Skeletal muscle cell (primary cell): ENCODE data around the gene OSTM1.
A peak's percentile ranks its signal among the peaks of the same experiment; 100 is the strongest.

Experiments
- DNase-seq: peaks from one replicate; pipeline ENCODE4 v3.0.0-alpha.2; 2010; ENCODE audit warnings: low read depth
- H3K4me3 ChIP-seq: 2 replicates; pipeline ENCODE4 v1.5.1; 2011; ENCODE audit warnings: low read depth, mild to moderate bottlenecking, control low read depth, low read length, moderate library complexity

The OSTM1 gene, protein sequence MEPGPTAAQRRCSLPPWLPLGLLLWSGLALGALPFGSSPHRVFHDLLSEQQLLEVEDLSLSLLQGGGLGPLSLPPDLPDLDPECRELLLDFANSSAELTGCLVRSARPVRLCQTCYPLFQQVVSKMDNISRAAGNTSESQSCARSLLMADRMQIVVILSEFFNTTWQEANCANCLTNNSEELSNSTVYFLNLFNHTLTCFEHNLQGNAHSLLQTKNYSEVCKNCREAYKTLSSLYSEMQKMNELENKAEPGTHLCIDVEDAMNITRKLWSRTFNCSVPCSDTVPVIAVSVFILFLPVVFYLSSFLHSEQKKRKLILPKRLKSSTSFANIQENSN

DNA sequence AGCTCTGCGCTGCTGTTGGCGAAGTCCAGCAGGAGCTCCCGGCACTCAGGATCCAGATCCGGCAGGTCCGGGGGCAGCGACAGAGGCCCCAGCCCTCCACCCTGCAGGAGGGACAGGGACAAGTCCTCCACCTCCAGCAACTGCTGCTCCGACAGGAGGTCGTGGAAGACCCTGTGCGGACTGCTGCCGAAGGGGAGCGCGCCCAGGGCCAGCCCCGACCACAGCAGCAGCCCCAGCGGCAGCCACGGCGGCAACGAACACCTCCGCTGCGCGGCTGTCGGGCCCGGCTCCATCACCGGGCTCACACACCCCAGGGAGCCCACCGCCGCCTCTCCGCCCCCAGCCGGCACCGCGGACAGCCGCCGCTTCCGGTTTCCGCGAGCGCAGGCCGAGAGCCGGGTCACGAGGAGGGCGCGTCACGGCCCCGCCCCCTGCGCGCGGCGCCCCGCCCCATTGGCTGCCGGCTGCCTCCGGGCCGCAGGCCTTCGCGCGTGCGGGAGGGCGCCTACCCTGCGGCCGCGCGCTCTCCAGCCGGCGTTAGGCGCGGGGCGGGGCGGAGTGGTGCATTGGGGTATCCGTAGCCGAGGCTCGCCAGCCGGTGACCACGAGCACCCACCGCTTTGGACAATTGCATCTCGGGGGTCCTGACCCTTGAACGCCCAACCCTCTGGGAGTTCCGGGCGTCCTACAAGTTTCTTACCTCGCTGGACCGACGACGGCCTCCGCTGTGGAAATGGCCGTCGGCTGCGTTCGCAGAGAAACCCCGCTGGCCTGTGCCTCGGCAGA is at the start of gene OSTM1:
OSTM1 (minus strand) TSS at position 383 of the 786 bp plus-strand sequence; CDS start at position 293, 90 bp downstream.
- peak within 1 kb of the TSS; percentile 94 for H3K4me3 ChIP-seq
- DNase-seq = peak; percentile 45

DNA sequence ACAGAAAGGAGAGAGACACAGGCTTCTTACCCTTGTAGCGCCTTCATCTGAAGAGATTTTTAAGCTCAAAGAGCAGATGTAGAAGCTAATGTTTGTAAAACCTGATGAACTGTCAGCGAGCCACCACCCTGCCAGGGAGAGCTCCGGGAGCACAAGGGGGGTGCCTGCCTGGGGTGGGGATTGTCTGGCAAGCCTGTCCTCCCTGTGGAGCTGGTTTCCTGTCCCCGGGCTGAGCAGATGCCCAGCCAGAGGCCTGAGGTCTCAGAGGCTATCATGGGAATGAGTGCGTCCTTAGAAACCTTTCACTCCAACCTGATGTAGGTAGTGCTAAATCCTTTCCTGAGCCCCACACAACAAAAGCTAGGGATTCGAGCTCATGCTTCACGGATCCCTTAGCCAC is 49.4 kb upstream of the OSTM1 start:
- no peak overlapping the region for H3K4me3 ChIP-seq
- DNase-seq = no peak

DNA sequence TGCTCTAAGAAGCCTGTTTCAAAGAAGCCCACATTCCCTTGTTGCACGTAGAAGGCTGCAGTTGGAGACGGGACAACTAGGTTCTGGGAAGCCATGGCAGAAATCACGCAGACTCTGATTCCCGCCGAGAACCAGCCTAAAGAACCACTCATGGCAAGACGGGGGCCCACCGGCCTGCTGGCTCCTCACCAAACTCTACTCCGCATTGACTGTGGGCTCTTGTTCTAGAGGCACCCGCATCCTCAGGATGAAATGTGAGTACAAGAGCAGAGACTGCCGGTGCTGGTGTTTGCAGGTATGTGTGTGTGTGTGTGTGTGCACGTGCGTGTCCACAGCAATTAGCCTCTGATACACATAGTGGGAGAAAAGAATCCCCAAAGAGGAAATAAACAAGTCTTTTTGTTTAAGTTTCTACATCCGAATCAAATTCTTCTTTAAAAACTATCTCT is 49.0 kb upstream of the OSTM1 start:
- H3K4me3 ChIP-seq = no peak overlapping the region
- DNase-seq = no peak

DNA sequence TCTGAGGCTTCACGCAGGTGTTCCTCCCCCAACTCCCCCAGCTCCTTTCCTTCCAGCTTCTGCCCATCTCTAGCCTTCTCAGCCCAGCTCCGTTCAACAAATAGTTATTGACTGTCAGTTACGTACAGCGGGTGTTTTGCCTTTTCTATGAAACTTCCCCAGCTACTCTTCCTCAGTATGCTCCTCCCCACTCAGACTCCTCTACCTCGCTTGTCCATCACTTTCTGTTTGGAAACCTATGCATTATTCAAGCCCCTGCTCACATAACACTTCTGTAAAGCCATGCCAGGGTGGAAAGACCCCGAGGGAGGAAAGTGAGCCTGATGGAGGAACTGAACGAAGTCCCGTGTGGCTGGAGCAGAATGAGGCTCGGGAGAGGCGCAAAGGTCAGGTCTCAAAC is 47.1 kb upstream of the OSTM1 start:
- no peak overlapping the region for H3K4me3 ChIP-seq
- DNase-seq = no peak

DNA sequence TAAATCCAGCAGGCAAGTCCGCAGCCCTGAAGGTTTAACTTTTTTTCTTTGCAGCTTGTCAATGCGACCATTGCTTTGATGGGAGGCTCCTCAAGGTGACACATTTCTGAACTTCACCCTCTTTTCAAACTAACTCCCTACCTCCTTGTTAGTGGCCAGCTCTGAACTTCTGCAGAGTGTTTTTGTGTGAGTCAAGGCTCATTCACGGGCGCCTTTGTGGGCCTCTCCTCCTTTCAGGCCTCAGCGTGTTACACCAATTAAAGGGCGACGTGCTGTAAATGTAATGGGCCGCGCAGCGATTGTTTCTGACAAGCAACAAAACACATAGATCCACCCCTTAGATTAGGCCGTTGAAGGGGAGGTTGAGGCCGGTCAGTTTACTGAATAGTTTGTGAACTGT is 45.8 kb upstream of the OSTM1 start:
- DNase-seq = no peak
- H3K4me3 ChIP-seq = no peak overlapping the region

DNA sequence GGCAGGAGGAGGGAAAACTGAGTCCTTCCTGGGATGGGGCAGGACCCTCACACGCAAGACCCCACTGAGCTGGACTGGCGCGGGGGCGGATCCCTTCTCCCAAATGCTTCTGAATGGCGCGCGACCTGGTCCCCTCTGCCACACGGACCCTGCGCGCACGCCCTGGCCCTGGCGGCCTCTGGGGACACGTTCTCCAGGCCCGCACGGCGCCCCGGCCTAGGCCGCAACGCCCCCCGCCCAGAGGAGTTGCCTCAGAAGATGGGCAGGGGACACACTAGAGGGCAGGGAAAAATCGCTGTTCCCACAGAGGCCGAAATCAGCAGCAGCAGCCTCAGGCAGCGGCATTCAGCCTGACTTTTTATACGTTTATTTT is 45.2 kb upstream of the OSTM1 start:
- H3K4me3 ChIP-seq = no peak overlapping the region
- DNase-seq = no peak

DNA sequence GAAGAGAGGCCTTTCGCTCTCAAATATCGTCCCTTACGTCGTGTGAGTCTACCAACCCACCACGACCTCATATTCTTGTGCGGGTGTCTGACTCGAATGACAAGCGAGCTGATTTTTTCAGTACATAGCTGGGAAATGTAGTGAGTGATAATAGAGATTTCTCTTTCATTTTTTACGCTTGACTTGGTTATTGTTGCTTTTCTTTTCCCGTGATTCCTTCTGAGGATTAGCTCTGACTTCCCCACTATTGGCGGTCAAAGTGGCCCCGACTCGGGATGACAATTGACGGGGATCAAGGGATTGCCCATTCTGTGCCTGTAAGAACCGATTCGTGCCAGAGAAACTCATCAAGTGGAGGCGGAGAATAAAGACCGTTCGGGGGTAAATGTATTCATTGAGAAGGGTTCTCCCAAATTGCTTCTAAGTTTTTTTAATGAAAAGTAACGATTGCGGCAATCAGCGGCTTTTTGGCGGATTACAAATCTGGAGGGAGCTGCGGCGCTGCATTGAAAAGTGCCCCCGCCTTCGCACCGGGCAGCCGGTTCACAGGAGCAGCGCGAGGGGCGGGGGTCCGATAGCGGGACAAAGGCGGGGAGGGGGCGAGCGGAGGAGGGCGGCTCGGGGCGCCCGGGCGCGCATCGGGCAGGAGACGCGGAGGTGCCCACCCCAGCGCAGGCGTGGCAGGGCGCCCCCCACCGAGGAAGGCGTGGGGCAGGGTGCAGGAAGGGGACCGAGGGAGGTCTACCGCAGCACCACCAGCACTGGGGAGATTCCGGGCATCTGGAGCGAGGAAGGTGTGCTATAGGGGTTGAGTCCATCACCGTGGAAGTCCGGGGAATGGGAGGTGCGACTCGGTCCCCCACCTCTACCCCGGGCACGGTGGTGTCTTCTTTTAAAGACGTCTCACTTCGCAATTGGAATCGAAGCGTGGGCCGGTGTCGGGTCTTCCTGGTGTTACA is 44.5 kb upstream of the OSTM1 start:
- no peak for DNase-seq
- H3K4me3 ChIP-seq = peak overlapping the region; percentile 19

DNA sequence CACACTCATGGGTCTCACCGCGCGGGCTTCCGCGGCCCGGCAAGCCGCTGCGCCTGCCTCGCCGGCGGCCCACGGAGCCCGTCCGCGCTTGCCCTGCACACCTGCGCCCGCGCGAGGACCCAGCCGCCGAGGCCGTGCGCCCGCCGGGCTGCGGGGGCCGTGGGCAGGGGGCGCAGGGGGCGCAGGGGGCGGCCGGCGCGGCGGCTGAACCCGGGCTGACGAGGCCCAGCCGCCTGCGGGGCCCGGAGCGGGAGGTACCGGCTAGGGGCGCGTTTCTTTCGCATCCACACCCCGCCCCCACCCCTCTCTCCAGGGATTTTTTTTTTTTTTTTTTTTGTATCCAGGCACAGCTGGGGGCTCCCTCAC is 43.8 kb upstream of the OSTM1 start:
- peak overlapping the region; percentile 56 for H3K4me3 ChIP-seq
- DNase-seq = no peak

DNA sequence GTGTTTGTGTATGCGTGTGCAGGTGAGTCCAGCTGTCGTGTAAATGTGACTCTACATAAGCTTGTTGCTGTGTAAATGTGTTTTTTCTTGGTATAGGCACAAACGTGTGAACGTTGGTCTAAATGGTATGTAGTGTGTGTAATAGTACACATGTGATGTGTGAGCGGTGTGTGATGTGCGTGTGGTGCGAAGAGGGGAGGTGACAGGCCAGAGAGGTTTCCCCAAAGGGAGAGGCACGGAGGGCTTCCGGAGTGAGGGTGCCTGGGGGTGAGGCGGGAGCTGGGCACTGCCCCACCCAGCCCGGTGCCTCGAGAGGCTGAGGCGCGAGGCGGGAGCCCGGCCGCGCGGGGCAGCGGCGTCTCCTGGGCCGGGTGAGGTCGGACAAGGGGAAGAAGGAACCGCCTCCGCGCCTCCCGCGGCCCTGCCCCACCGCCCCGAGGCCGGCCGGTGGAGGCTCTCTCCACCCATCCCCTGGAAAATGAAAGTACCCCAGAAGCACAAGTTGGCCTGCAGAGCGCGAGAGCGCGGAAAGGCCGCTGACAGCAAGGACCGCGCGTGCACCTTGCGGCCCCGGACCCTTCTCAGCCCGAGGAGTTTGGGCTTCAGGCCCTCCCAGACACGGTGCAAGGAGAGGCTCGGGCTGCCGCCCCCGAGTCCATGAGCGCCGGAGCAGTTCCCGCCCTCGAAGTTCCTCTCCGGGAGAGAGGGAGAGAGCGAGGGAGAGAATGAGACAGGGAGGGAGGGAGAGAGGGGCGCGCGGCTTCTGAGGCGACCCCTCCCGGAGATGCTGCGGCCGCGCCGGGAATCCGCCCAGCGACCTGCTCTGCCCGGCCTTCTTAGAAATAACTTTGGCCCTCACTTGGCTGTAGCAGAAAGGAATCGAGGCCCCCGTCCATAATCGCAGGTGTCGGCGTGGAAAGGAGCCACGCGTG is 43.2 kb upstream of the OSTM1 start:
- no peak for DNase-seq
- peak overlapping the region; percentile 56 for H3K4me3 ChIP-seq

DNA sequence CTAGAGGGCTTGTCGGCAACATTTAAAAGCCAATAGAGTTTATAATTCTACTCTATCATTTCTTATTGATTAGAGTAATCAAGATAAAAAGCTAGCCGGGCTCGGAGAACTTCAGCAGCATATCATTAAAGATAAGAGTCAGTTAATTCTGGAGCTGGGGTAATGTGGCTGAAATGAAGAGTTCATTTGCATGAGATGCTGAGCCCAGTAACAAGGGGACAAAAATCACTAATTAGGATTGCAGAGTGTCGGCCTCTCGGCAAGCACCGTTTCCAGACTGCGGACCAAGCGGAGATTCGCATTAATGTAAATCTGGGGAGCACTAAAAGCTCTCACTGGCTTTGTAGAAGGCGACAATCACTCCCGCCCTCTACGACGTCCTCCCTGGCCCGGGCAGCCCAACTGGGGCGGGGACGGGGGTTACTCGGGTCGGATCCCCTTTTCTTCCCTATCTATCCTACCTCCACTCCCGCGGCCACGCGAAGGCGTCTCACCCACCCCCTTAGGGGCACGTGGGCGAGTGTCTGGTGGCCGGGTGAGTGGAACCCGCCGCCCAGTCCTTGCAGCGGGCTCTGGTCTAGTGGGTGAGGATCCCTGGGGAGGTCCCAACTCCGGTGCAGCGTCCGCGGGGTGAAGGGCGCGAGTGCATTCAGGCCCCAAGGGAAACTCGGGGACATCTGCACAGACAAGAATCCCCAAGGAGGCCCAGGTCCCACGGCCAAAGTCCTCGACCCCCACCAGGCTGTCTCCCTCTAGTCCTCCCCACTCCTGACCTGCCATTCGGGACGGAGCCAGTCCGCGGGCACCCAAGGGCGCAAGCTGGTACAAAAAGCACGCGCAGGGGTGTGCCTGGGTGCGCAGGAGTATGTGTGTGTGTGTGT is 42.2 kb upstream of the OSTM1 start:
- H3K4me3 ChIP-seq = no peak overlapping the region
- no peak for DNase-seq

DNA sequence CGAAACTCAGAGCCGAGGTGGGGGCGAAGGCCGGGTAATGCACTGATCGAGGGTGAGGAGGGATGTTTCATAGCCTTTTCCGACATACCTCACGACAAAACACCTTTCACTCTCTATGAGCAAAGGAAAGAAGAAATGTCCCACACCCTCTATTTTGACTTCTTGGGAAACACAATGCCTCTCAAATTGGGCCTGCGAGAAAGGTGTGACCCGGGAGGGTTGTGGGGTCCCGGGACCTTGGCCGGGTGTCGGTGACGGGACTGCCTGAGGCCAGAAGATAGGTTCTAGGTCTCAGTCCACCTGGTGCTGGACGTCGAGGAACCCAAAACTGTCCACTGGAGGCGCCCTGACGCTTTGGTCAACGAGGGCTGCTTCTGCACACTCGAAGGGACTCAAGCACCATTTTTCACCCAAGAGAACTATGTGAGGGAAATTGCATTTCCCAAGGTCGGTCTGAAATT is 41.1 kb upstream of the OSTM1 start:
- DNase-seq = no peak
- H3K4me3 ChIP-seq = no peak overlapping the region

DNA sequence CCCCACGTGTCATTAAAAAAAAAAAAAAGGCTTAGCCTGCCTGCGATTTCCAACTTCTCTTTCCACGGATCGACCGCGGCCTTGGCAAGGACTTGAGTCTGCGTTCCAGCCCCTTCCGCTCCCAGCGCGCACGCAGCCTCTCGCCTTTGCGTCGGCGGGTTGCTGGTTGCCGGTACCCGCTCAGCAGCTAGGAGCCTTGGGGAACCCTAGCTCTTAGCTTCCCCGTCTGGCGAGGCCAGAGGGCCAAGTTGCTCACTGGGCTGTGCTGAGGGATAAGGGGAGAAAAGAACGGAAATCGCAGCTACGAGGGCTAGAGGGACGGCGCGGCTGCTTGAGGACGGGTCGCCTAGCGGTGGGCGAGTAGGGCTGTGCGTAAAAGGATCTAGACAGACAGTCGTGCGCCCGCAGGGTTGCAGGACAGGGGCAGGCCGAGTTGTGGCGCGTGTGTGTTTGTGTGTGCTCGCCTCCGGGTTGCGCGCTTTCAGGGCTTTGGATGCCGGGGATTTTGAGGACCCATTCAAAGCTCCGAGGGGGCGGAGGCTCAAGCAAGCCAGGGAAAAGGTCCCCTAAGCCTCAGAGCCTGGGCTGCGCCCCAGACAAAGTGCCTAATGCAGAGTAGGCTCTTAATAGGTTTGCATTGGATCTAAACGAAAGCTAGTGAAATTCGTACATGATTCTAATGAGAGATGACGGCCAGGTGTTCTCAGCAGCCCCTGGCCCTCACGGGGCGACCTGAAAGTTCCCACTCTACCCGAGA is 40.5 kb upstream of the OSTM1 start:
- DNase-seq = peak; percentile 25

DNA sequence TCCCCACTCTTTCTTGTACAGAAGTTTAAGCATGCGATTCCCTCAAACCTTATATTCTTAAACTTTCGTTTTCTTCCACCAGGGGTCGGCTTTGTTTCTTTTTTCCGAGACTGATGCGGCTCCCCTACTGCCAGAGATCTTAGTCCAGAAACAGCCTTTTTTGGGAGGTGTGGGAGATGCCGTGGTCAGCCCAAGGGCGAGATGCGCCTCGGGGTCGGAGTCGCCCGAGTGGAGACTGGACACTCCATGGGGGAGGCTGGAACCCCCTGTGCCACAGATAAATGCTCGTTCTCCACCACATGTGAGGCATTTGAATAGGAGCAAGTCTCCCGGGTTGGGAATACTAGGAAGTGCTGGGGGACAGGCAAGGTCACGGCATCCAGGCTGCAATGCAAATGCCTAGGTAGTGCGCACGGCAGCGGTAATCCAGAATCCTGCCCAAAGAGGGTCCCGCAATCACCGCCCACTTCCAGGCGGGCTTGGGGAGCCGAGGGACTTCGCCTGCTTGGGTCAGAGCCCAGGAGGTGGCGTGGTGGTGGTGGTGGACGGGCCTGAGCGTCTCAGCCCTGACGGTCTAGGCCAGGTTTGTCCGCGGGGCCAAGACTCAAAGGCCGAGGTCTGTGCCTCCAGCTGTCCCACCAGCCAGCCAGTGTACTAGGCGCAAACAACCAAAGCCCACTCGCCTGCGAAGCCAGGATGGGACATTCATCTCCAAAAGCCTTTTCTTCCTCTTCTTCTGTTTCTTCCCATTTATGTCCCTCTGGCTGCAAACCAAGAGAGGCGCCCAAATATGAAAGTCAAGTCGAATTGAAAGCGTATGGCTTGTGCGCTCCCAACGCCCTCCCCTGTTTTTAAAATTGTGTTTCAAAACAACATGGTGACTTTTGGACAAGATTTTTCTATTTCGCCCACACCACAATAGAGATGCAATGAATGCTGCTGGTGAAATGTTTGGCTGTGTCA is 39.3 kb upstream of the OSTM1 start:
- peak overlapping the region; percentile 30 for H3K4me3 ChIP-seq
- DNase-seq = no peak

More for the DNA sequence above, 40.5 kb upstream of the OSTM1 start:
- peak overlapping the region; percentile 47 for H3K4me3 ChIP-seq

DNA sequence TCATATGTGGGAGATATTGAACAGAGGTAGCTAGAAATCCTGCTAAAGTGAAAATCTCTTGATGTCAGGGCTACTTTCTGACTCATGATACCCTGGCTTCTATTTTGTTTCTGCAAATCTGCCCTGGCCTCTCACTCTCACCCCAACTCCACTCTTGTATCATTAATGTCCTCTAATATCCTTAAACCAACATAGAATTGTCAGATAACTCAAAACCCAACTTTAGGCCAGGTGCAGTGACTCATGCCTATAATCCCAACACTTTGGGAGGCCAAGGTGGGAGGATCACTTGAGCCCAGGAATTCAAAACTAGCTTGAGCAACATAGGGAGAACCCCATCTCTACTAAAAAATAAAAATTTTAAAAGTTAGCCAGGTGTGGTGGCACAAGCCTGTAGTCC is 33.8 kb upstream of the OSTM1 start:
- no peak overlapping the region for H3K4me3 ChIP-seq
- DNase-seq = no peak

DNA sequence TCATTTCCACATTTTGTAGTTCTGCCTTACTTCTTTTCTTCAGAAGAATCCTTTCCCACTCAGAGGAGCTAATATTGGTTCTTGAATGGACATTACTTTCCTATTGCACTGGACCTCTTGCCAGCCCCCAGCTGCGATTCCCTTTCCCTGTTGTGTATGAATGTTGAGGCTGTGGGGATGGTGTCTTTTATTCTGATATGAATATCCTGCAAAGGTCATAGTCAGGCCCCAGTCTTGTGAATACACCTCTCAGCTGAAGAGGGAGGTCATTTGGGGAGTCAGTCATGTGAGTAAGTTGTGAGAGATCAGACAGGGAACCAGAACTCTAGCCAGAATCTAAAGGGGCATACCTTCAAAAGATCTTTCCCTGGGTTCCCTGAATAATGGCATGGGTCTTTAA is 32.6 kb upstream of the OSTM1 start:
- H3K4me3 ChIP-seq = no peak overlapping the region
- no peak for DNase-seq

DNA sequence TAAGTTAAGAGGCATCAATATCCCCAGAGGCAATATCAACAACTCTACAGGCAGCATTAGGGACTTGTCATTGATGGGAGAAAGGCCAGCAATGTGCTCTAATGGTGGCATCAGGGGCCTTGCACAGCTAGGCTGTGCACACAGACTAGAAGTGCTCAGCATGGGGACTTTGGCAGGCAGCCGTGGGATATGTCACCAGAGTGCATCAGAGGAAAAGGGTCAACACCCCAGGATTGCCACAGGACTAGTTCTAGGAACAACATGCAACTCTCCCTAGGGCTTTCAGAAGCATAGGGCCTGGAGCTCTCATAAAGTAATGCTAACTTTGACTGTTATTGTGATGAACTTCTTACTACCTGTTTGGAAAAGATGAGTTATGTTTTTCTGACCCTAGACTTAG is 32.2 kb upstream of the OSTM1 start:
- no peak for DNase-seq
- H3K4me3 ChIP-seq = no peak overlapping the region
